ENCODE results near the gene ZBTB4.
A peak's percentile ranks its signal among the peaks of the same experiment; 100 is the strongest.

The ZBTB4 gene

GRCh38 chr17:7428557-7428956 lies 50.9 kb downstream of the ZBTB4 start, which contains the start of gene SPEM3:
SPEM3 (plus strand) TSS chr17:7428857; CDS start chr17:7428903, 46 bp downstream.
- 69% methylated on average over 5 of the region's 5 CpGs for WGBS

GRCh38 chr17:7427549-7427948 lies 51.9 kb downstream of the ZBTB4 start:
- H3K4me1 ChIP-seq (ENCODE audit: control insufficient read depth, insufficient read depth, low read depth, low read length) = no peaks in the 10 kb centered on the region

More at GRCh38 chr17:7428557-7428956, 50.9 kb downstream of the ZBTB4 start, which contains the start of gene SPEM3:
- Histone ChIP-seq H3K27me3 (ENCODE audit: control insufficient read depth in 1 of 2, insufficient read depth in 1 of 2, low read length in 2 of 2) (peaks cover 0 to 8% of the 10 kb centered on the region in 2 experiments), H3K4me3 (ENCODE audit: insufficient read depth in 1 of 2, low read depth in 1 of 2, low read length in 2 of 2) (no peak within 1 kb of the TSS), H3K9ac (ENCODE audit: low read length) (no peak within 1 kb of the TSS), H2BK5ac (ENCODE audit: low read depth, low read length, poor library complexity, severe bottlenecking) (no peak within 1 kb of the TSS), H3K79me1 (replicated peaks; ENCODE audit: low read length, poor library complexity, severe bottlenecking) (no peaks in the 10 kb centered on the region), H3K36me3 (ENCODE audit: control insufficient read depth in 1 of 2, insufficient read depth in 2 of 2, low read depth in 1 of 2, low read length in 2 of 2) (no peaks in the 10 kb centered on the region), H2BK120ac (ENCODE audit: low read depth, low read length) (no peak within 1 kb of the TSS), H2BK15ac (ENCODE audit: low read depth, poor library complexity, severe bottlenecking) (no peak within 1 kb of the TSS), H3K23ac (ENCODE audit: low read length in 2 of 2) (peak within 1 kb of the TSS in 1 of 2 experiments; percentile 29), H3K4me2 (ENCODE audit: low read length, poor library complexity, severe bottlenecking) (no peak within 1 kb of the TSS), H2AK5ac (ENCODE audit: low read length, severe bottlenecking) (no peak within 1 kb of the TSS), H4K8ac (ENCODE audit: low read length) (no peak within 1 kb of the TSS), H3K27ac (ENCODE audit: low read length, poor library complexity, severe bottlenecking) (no peak within 1 kb of the TSS), H3K14ac (ENCODE audit: low read length in 2 of 2) (no peak within 1 kb of the TSS), H2AFZ (ENCODE audit: low read depth, low read length) (no peak within 1 kb of the TSS), H3K9me3 (ENCODE audit: control insufficient read depth, low read length) (no peaks in the 10 kb centered on the region), H4K91ac (ENCODE audit: low read length) (no peak within 1 kb of the TSS), H2BK12ac (ENCODE audit: low read length in 2 of 2) (no peak within 1 kb of the TSS), H3K4ac (ENCODE audit: low read depth in 1 of 2, low read length in 2 of 2) (no peak within 1 kb of the TSS), H3K18ac (ENCODE audit: low read depth in 1 of 2, low read length in 2 of 2) (no peak within 1 kb of the TSS), H3K4me1 (ENCODE audit: control insufficient read depth, insufficient read depth, low read depth, low read length) (no peaks in the 10 kb centered on the region)
- no peak for DNase-seq

GRCh38 chr17:7426896-7427489 lies 52.4 kb downstream of the ZBTB4 start:
- no peak overlapping the region for H3K4me2 ChIP-seq (ENCODE audit: low read length, poor library complexity, severe bottlenecking)
- H4K8ac ChIP-seq (ENCODE audit: low read length) = no peak overlapping the region
- H3K9ac ChIP-seq (ENCODE audit: low read length) = no peak overlapping the region
- 93% methylated on average over 29 of the region's 29 CpGs for WGBS
- no peak overlapping the region for H4K91ac ChIP-seq (ENCODE audit: low read length)
- no peak overlapping the region for H3K18ac ChIP-seq (ENCODE audit: low read depth in 1 of 2, low read length in 2 of 2)
- H3K23ac ChIP-seq (ENCODE audit: low read length in 2 of 2) = no peak overlapping the region
- H2BK15ac ChIP-seq (ENCODE audit: low read depth, poor library complexity, severe bottlenecking) = no peak overlapping the region
- no peak overlapping the region for H2AFZ ChIP-seq (ENCODE audit: low read depth, low read length)
- DNase-seq = no peak
- no peak overlapping the region for H2BK12ac ChIP-seq (ENCODE audit: low read length in 2 of 2)
- no peak overlapping the region for H3K4me3 ChIP-seq (ENCODE audit: insufficient read depth in 1 of 2, low read depth in 1 of 2, low read length in 2 of 2)
- H3K79me1 ChIP-seq (replicated peaks; ENCODE audit: low read length, poor library complexity, severe bottlenecking) = no peaks in the 10 kb centered on the region
- no peak overlapping the region for H3K4ac ChIP-seq (ENCODE audit: low read depth in 1 of 2, low read length in 2 of 2)
- no peak overlapping the region for H2BK120ac ChIP-seq (ENCODE audit: low read depth, low read length)
- H3K36me3 ChIP-seq (ENCODE audit: control insufficient read depth in 1 of 2, insufficient read depth in 2 of 2, low read depth in 1 of 2, low read length in 2 of 2) = no peaks in the 10 kb centered on the region
- no peak overlapping the region for H3K27ac ChIP-seq (ENCODE audit: low read length, poor library complexity, severe bottlenecking)
- no peaks in the 10 kb centered on the region for H3K4me1 ChIP-seq (ENCODE audit: control insufficient read depth, insufficient read depth, low read depth, low read length)
- H3K14ac ChIP-seq (ENCODE audit: low read length in 2 of 2) = no peak overlapping the region
- H2AK5ac ChIP-seq (ENCODE audit: low read length, severe bottlenecking) = no peak overlapping the region
- no peaks in the 10 kb centered on the region for H3K9me3 ChIP-seq (ENCODE audit: control insufficient read depth, low read length)
- H2BK5ac ChIP-seq (ENCODE audit: low read depth, low read length, poor library complexity, severe bottlenecking) = no peak overlapping the region
- H3K27me3 ChIP-seq (ENCODE audit: control insufficient read depth in 1 of 2, insufficient read depth in 1 of 2, low read length in 2 of 2) = peaks cover 0 to 8% of the 10 kb centered on the region in 2 experiments

More at GRCh38 chr17:7427549-7427948, 51.9 kb downstream of the ZBTB4 start:
- H3K36me3 ChIP-seq (ENCODE audit: control insufficient read depth in 1 of 2, insufficient read depth in 2 of 2, low read depth in 1 of 2, low read length in 2 of 2) = no peaks in the 10 kb centered on the region
- H3K79me1 ChIP-seq (replicated peaks; ENCODE audit: low read length, poor library complexity, severe bottlenecking) = no peaks in the 10 kb centered on the region
- H3K4ac ChIP-seq (ENCODE audit: low read depth in 1 of 2, low read length in 2 of 2) = no peak overlapping the region
- H3K9me3 ChIP-seq (ENCODE audit: control insufficient read depth, low read length) = no peaks in the 10 kb centered on the region
- H3K4me3 ChIP-seq (ENCODE audit: insufficient read depth in 1 of 2, low read depth in 1 of 2, low read length in 2 of 2) = no peak overlapping the region
- no peak overlapping the region for H2BK5ac ChIP-seq (ENCODE audit: low read depth, low read length, poor library complexity, severe bottlenecking)
- no peak overlapping the region for H3K14ac ChIP-seq (ENCODE audit: low read length in 2 of 2)
- no peak overlapping the region for H3K23ac ChIP-seq (ENCODE audit: low read length in 2 of 2)
- H2BK12ac ChIP-seq (ENCODE audit: low read length in 2 of 2) = no peak overlapping the region
- H3K9ac ChIP-seq (ENCODE audit: low read length) = no peak overlapping the region
- WGBS = 89% methylated on average over 5 of the region's 7 CpGs
- peaks cover 0 to 8% of the 10 kb centered on the region in 2 experiments for H3K27me3 ChIP-seq (ENCODE audit: control insufficient read depth in 1 of 2, insufficient read depth in 1 of 2, low read length in 2 of 2)
- H4K91ac ChIP-seq (ENCODE audit: low read length) = no peak overlapping the region
- H3K4me2 ChIP-seq (ENCODE audit: low read length, poor library complexity, severe bottlenecking) = no peak overlapping the region
- no peak overlapping the region for H2AFZ ChIP-seq (ENCODE audit: low read depth, low read length)
- H2BK120ac ChIP-seq (ENCODE audit: low read depth, low read length) = no peak overlapping the region
- H2BK15ac ChIP-seq (ENCODE audit: low read depth, poor library complexity, severe bottlenecking) = no peak overlapping the region
- no peak overlapping the region for H2AK5ac ChIP-seq (ENCODE audit: low read length, severe bottlenecking)
- H3K18ac ChIP-seq (ENCODE audit: low read depth in 1 of 2, low read length in 2 of 2) = no peak overlapping the region
- DNase-seq = no peak
- no peak overlapping the region for H3K27ac ChIP-seq (ENCODE audit: low read length, poor library complexity, severe bottlenecking)
- no peak overlapping the region for H4K8ac ChIP-seq (ENCODE audit: low read length)

GRCh38 chr17:7426203-7426863 lies 53.1 kb downstream of the ZBTB4 start:
- no peak overlapping the region for H3K18ac ChIP-seq (ENCODE audit: low read depth in 1 of 2, low read length in 2 of 2)
- 95% methylated on average over 33 of the region's 33 CpGs for WGBS
- DNase-seq = no peak

More at GRCh38 chr17:7426203-7426863, 53.1 kb downstream of the ZBTB4 start:
- H3K4me2 ChIP-seq (ENCODE audit: low read length, poor library complexity, severe bottlenecking) = no peak overlapping the region
- H3K4me3 ChIP-seq (ENCODE audit: insufficient read depth in 1 of 2, low read depth in 1 of 2, low read length in 2 of 2) = no peak overlapping the region
- no peak overlapping the region for H4K8ac ChIP-seq (ENCODE audit: low read length)
- no peaks in the 10 kb centered on the region for H3K79me1 ChIP-seq (replicated peaks; ENCODE audit: low read length, poor library complexity, severe bottlenecking)
- H3K14ac ChIP-seq (ENCODE audit: low read length in 2 of 2) = no peak overlapping the region
- H2AFZ ChIP-seq (ENCODE audit: low read depth, low read length) = no peak overlapping the region
- H3K23ac ChIP-seq (ENCODE audit: low read length in 2 of 2) = no peak overlapping the region
- H3K27me3 ChIP-seq (ENCODE audit: control insufficient read depth in 1 of 2, insufficient read depth in 1 of 2, low read length in 2 of 2) = peaks cover 0 to 8% of the 10 kb centered on the region in 2 experiments
- no peaks in the 10 kb centered on the region for H3K9me3 ChIP-seq (ENCODE audit: control insufficient read depth, low read length)
- no peak overlapping the region for H2BK120ac ChIP-seq (ENCODE audit: low read depth, low read length)
- H3K36me3 ChIP-seq (ENCODE audit: control insufficient read depth in 1 of 2, insufficient read depth in 2 of 2, low read depth in 1 of 2, low read length in 2 of 2) = no peaks in the 10 kb centered on the region
- no peak overlapping the region for H3K27ac ChIP-seq (ENCODE audit: low read length, poor library complexity, severe bottlenecking)
- no peak overlapping the region for H3K4ac ChIP-seq (ENCODE audit: low read depth in 1 of 2, low read length in 2 of 2)
- H2BK5ac ChIP-seq (ENCODE audit: low read depth, low read length, poor library complexity, severe bottlenecking) = no peak overlapping the region
- H2BK15ac ChIP-seq (ENCODE audit: low read depth, poor library complexity, severe bottlenecking) = no peak overlapping the region
- H3K9ac ChIP-seq (ENCODE audit: low read length) = no peak overlapping the region
- no peak overlapping the region for H4K91ac ChIP-seq (ENCODE audit: low read length)
- no peak overlapping the region for H2AK5ac ChIP-seq (ENCODE audit: low read length, severe bottlenecking)
- no peaks in the 10 kb centered on the region for H3K4me1 ChIP-seq (ENCODE audit: control insufficient read depth, insufficient read depth, low read depth, low read length)
- no peak overlapping the region for H2BK12ac ChIP-seq (ENCODE audit: low read length in 2 of 2)
